Measurements from ENCODE around the gene TENM3. TPM values are rescaled to one million over a fixed set of nuclear protein-coding genes. Genes with fewer than 3 reads are reported as not detected.

TENM3 gene
- total RNA-seq, 2 donors from 2014 or later: 39.5 to 51.9 TPM

- Mint-ChIP-seq H3K27me3 (ENCODE audit: insufficient read depth) (no peaks in the 10 kb centered on the region), H3K4me1 (peaks cover 30% of the 10 kb centered on the region), H3K4me3 (no peak overlapping the region), H3K9me3 (no peaks in the 10 kb centered on the region), H3K36me3 (ENCODE audit: low read depth) (no peaks in the 10 kb centered on the region), H3K27ac (no peak overlapping the region)
- no peak overlapping the region for H3K4me3 ChIP-seq (ENCODE audit: low read length)
- DNase-seq: no peak
- no peaks in the 10 kb centered on the region for H3K9me3 ChIP-seq (ENCODE audit: control insufficient read depth, low read length)
- TF ChIP-seq, protein P1, sequence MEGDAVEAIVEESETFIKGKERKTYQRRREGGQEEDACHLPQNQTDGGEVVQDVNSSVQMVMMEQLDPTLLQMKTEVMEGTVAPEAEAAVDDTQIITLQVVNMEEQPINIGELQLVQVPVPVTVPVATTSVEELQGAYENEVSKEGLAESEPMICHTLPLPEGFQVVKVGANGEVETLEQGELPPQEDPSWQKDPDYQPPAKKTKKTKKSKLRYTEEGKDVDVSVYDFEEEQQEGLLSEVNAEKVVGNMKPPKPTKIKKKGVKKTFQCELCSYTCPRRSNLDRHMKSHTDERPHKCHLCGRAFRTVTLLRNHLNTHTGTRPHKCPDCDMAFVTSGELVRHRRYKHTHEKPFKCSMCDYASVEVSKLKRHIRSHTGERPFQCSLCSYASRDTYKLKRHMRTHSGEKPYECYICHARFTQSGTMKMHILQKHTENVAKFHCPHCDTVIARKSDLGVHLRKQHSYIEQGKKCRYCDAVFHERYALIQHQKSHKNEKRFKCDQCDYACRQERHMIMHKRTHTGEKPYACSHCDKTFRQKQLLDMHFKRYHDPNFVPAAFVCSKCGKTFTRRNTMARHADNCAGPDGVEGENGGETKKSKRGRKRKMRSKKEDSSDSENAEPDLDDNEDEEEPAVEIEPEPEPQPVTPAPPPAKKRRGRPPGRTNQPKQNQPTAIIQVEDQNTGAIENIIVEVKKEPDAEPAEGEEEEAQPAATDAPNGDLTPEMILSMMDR (conservative IDR thresholded peaks at IDR 0.05): no peak
- 100% methylated on average over 1 of the region's 1 CpG for WGBS, 2 experiments (ENCODE audit: insufficient coverage in 1 of 2, insufficient read length in 1 of 2)
- no peaks in the 10 kb centered on the region for H3K27me3 ChIP-seq (ENCODE audit: control insufficient read depth, insufficient read depth, low read length, poor library complexity, severe bottlenecking)
- no peak overlapping the region for H3K9ac ChIP-seq (ENCODE audit: extremely low read depth, low read length, poor library complexity, severe bottlenecking)
- H3K36me3 ChIP-seq (ENCODE audit: control insufficient read depth, insufficient read depth, low read length): no peaks in the 10 kb centered on the region
- H3K4me1 ChIP-seq (ENCODE audit: control insufficient read depth, insufficient read depth, low read length): no peaks in the 10 kb centered on the region
- no peak overlapping the region for H3K27ac ChIP-seq (ENCODE audit: low read depth, low read length)
Measured at GRCh38 chr4:182213004-182213403, 30.2 kb upstream of the TENM3 start.

- Mint-ChIP-seq H3K27me3 (ENCODE audit: insufficient read depth) (no peaks in the 10 kb centered on the region), H3K4me3 (no peak overlapping the region), H3K27ac (peak overlapping the region; percentile 36), H3K4me1 (peaks cover 22% of the 10 kb centered on the region), H3K9me3 (no peaks in the 10 kb centered on the region), H3K36me3 (ENCODE audit: low read depth) (no peaks in the 10 kb centered on the region)
- Histone ChIP-seq H3K9ac (ENCODE audit: extremely low read depth, low read length, poor library complexity, severe bottlenecking) (no peak overlapping the region), H3K27me3 (ENCODE audit: control insufficient read depth, insufficient read depth, low read length, poor library complexity, severe bottlenecking) (no peaks in the 10 kb centered on the region), H3K36me3 (ENCODE audit: control insufficient read depth, insufficient read depth, low read length) (no peaks in the 10 kb centered on the region), H3K9me3 (ENCODE audit: control insufficient read depth, low read length) (no peaks in the 10 kb centered on the region), H3K4me1 (ENCODE audit: control insufficient read depth, insufficient read depth, low read length) (no peaks in the 10 kb centered on the region), H3K27ac (ENCODE audit: low read depth, low read length) (no peak overlapping the region), H3K4me3 (ENCODE audit: low read length) (peak overlapping the region; percentile 2)
- TF ChIP-seq, protein P1 (conservative IDR thresholded peaks at IDR 0.05): no peak
- 82 to 100% methylated on average over 2 of the region's 3 CpGs for WGBS, 2 experiments (ENCODE audit: insufficient coverage in 1 of 2, insufficient read length in 1 of 2)
- no peak for DNase-seq
Measured at GRCh38 chr4:182215148-182215547, 28.1 kb upstream of the TENM3 start.

GRCh38 chr4:182216005-182216404 lies 27.2 kb upstream of the TENM3 start:
- Mint-ChIP-seq H3K27ac (no peak overlapping the region), H3K9me3 (no peaks in the 10 kb centered on the region), H3K4me1 (peaks cover 22% of the 10 kb centered on the region), H3K36me3 (ENCODE audit: low read depth) (no peaks in the 10 kb centered on the region), H3K4me3 (no peak overlapping the region), H3K27me3 (ENCODE audit: insufficient read depth) (no peaks in the 10 kb centered on the region)
- Histone ChIP-seq H3K4me1 (ENCODE audit: control insufficient read depth, insufficient read depth, low read length) (no peaks in the 10 kb centered on the region), H3K27me3 (ENCODE audit: control insufficient read depth, insufficient read depth, low read length, poor library complexity, severe bottlenecking) (no peaks in the 10 kb centered on the region), H3K27ac (ENCODE audit: low read depth, low read length) (no peak overlapping the region), H3K36me3 (ENCODE audit: control insufficient read depth, insufficient read depth, low read length) (no peaks in the 10 kb centered on the region), H3K9ac (ENCODE audit: extremely low read depth, low read length, poor library complexity, severe bottlenecking) (no peak overlapping the region), H3K9me3 (ENCODE audit: control insufficient read depth, low read length) (no peaks in the 10 kb centered on the region), H3K4me3 (ENCODE audit: low read length) (no peak overlapping the region)
- TF ChIP-seq, protein P1 (conservative IDR thresholded peaks at IDR 0.05): no peak
- DNase-seq: no peak
- WGBS, 2 experiments (ENCODE audit: insufficient coverage in 1 of 2, insufficient read length in 1 of 2): 92 to 96% methylated on average over 5 of the region's 5 CpGs

Measured in endodermal cell (in vitro differentiated cells).